NCI-H1105 treated with DMSO at 0.1 percent for 48 hours (cell line): ENCODE measurements around the gene HK1.

Experiments used
- DNase-seq: peaks from one replicate; lab custom pipeline; 2025; lab: John Stamatoyannopoulos, UW

HK1 gene

DNA sequence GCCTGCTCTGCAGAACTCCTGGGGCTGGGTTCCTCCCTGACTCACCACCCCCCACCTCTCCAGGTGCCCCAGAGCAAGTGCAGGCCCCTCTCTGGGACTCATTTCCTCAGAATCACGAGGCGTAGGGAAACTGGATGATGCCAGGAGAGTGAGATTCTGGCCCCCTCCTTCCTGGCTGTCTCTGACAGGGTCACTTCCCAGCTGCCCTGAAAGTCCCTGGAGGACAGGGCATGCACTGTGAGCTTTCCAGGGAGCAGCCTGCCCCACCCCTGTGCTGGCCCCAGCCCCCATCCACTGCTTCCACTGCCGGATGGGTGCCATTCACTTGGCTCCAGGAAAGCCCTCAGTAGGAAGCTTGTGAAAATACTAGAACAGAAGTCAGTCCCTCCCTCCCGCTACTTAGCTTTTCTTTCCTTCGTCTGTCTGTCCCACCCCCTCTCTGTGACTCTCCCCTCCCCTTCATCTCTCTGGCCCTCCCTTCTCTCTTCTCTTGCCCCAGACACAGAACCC lies 128.1 kb downstream of the HK1 start:
- no peak for DNase-seq

DNA sequence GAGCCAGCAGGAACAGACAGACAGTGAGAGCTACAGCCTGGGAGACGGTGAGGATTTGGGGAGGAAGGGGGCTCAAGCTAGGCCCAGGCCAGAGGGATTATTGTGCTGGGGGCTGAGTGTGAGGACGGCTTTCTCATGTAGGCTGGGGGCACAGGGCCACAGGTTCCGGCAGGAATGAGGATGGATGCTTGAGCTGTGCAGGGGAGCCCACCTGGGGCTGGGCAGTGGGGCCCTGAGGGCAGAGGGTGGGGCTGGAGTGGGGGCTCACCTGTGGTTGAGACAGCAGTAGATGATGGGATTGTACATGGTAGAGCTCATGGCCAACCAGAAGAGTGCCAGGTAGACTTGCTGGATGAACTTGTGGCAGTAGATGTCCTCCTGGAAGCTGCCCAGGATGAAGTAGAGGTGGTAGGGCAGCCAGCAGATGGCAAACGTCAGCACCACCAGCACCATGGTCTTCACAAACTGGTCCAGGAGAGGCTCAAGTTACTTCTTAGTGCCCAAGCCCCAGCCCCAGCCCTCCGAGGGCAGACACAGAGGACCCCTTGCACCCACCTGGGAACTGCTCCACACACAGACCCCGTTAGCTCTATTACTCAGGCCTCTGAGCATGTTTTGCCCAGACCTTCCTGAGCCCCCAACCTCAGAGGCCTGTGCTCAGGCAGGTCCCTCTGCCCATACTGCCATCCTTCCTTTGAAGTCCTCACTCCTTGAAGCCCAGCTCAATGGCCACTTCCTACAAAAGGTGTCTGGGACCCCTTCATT lies 128.7 kb downstream of the HK1 start:
- no peak for DNase-seq

DNA sequence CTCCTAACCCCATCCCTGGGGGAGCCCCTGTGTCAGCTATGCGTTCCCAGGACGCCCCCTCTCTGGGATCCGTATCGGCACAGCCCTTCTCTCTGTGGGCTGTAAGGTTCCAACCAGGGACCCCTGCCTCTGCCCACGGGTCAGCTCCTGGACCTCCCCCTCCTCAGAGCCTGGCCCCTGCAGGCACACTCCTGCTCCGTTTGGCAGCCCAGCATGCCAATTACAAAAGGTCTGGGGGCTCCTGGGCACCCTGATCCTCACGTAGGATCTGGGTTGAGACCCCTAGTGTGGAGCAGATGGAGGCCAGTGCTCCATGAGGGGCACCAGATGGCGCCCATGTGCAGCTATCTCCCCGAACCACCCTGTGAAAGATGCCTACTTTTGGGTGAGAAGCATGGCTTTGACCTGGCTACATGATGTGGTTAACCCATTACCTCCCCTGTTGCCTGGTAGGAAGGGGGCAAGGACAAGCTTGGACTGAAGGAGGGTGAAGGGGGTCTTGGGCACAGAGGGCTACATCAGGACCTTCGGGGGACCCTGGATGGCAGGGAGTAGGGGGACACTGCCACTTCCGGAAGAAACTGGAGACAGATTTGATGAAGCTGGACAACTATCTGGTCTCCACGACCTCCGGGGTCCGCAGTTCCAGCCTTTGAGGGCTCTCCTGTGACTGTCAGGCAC lies 129.5 kb downstream of the HK1 start:
- peak; percentile 4 for DNase-seq

DNA sequence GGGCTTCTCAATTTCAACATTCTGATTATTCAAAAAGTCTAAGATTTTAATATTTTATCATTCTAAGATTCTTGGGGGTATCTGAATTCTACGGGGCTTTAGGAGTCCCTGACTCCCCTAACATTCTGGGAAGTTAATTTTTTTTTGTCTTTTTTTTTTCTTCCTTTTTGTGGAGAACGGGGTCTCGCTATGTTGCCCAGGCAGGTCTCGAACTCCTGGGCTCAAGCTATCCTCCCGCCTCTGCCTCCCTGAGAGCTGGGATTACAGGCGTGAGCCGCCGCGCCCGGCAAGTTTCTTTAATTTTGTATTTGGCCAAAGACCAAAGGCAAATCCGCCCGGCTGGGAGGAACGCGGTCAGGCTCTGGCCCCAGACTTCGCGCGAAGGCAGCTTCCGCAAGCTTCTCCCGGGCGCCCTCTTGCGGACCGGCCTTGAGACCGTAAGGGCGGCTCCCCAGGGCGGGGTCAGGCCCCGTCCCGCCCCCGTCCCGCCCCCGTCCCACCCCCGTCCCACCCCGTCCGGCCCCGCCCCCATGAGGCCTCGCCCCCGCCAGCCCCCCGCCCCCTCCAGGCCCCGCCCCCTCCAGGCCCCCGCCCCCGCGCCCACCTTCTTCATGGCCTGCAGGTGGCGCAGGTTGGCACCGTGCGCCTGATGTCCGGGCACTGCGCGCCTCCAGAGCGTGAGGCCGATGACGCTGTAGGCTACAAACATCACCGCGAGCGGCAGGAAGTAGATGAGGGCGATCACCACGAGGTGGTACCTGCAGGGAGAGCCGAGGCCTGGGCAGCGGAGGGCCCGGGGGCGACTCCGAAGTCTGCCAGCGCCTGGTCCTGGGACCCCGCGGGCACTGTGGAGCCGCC lies 130.3 kb downstream of the HK1 start:
- DNase-seq, result peak; percentile 78

DNA sequence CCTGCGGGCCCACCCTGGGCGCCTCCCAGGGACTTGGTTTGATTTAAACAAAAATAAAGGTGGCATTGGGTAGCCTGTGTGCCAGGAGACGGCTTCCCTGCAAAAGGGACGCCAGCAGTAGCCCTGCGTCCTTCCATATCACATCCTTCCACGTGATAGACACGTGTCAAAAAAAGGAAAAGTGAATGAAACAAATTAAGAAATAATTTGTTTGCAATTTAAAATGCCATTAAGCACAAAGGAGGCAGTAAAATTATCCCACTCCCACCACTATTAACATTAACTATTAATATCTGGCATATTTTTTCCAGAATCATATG lies 130.8 kb downstream of the HK1 start:
- DNase-seq, result no peak

DNA sequence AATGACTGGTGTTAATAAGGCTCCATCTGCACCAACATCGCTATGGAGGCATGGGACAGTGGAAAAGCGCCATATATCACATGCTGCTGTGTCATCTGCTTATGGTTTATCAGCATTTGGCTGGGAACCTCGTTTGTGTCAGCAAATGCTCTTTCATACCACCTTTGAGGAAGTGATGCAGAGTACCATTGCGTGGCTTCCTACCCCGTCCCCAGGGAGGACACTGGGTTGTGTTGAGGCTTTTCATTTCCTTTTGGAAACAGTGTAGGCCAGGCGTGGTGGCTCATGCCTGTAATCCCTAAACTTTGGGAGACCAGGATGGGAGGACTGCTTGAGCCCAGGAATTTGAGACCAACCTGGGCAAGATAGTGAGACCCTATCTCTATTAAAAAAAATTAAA lies 131.7 kb downstream of the HK1 start:
- DNase-seq, result no peak

DNA sequence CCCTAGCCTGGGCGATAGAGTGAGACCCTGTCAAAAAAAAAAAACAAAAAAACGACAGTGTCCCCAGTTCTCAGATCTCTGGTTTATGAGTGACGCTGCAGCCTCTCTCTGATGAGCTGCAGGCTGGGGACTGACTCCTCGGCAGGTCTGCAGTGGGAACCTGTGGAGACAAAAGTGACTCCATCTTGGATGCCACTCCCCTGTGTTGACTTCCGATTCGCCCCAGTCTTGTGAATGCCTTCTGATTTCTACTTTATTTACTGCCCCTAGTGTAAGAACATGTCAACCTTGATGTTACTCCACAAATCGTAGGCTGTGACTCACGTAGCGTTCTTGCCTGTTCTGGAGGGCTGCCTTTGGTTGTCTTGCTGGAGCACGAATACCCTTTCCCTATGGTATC lies 132.2 kb downstream of the HK1 start:
- DNase-seq, result no peak

DNA sequence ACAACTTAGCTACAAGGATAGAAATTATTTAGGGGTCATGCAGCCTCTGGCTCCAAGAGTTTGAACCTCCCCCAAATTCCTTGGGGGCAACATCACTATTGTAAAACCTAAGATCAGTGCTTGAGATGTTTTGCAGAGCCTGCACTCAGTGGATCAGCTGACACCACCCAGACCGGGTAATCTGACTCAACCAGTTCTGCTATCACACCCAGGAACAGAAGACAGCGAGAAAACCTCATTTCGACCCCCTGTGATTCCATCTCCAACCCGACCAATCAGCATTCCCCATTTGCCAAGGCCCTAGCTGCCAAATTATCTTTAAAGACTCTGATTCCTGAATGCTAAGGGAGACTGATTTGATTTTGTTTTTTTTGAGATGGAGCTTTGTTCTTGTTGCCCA lies 133.2 kb downstream of the HK1 start:
- no peak for DNase-seq

DNA sequence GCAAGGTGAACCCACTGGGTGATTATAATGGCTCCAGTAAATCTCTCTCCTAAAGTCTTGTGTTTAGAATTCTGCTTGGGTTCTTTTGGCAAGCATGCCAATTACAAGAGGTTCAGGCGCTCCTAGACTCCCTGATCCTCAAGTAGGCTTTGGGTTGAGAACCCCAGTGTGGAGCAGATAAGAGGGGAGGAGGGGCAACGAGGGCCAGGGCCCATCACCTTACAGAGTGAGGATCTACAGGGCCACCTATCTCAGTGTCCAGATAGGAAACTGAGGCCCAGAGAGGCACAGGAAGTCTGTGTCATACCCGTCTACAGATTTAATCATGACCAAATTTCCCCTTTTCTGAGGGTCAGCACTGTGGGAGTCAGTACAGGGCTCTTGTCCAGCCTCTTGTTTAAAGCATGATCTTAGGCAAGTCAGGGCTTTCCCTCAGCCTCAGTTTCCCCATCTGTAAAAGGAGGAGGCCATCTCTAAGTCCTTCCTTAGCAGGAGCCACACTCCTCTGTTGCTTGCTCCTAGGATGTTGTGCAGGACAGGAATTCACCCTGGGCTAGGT lies 134.0 kb downstream of the HK1 start:
- DNase-seq, result no peak

DNA sequence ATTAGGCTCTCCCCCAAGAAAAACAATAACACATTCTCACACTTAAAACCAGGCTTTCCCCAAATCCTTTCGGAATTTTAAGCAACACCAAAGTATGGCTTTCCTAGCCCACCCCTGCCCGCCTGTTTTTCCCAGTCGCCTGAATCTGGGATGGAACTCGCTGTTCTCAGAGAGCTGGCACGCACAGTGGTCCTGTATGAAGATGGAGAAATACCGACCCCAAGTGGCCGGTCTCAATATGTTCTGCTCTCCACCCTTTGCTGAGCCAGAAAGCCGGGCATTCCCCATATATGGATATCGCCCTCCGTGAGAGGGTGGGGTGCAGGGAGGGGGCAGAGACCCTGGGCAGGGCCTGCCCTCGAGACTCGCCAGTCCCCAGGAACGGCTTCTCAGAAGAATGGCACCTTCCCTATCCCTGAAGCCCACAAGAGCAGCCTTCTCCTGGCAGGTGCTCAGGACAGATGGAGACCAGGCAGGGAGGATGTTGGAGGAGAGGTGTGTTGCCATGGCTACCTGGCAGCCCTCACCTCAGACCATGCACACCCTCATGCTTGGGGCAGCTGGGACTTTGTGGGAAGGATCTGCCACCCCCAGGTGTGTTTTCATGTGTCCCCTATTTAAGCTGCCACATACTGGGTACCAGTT lies 135.0 kb downstream of the HK1 start:
- peak; percentile 36 for DNase-seq

DNA sequence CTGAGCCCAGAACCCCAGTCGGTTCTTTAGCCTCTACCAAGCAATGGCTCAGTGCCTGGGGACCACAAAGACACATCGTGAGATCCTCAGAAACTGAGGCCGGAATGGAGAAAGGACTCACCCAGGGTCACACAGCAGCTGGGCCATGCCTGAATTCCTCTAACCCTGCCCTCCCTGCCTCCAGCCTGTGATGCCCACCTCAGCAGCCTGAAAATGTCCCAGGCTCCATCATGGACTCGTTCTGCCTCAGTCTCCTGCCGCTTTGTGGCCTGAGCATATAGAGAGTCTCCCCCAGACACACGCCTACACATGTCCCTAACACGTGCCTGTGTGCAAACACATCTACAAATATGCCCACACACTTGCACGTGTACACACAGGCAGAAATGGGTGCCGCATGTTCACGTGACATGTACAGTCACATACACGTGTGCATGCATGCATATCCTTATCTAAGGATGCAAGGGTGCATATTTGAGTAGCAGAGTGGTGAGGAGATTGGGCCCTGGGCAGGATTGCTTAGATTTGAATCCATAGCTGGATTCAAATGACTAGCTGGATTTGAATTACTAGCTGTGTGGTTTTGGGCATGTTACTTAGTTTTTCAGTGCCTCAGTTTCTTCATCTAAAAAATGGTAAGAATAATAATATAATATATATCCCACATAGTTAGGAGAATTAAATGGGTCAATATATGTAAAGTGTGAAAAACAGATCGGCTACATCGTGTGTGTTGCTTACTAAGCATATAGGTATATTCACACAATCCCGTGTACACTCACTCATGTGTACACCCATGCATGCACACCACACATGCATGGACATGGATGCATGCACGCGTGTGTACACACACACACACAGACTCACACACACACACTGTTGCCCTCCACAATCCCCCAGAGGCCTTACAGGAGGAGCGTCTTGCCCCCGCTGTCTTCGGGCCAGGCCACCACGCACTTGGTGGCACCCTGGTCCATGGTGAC lies 136.0 kb downstream of the HK1 start:
- DNase-seq, result no peak

DNA sequence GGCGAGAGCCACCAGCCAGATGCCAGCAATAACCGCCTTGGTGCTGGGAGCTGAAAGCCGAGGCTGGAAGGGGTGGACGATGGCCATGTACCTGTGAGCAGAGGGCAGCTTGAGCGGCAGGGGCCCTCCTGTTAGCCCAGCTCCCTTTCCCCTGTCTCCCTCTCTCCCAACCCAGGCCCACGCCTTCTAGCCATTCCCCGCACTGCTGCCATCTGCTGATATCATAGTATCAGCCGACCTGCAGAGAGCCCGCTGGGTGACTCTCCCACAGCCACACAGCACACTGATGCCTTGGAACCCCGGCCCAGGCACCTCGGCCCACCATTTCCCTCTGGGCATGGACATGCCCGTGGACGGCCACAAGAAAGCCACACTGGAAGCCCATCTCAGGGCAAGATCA lies 136.8 kb downstream of the HK1 start:
- no peak for DNase-seq

DNA sequence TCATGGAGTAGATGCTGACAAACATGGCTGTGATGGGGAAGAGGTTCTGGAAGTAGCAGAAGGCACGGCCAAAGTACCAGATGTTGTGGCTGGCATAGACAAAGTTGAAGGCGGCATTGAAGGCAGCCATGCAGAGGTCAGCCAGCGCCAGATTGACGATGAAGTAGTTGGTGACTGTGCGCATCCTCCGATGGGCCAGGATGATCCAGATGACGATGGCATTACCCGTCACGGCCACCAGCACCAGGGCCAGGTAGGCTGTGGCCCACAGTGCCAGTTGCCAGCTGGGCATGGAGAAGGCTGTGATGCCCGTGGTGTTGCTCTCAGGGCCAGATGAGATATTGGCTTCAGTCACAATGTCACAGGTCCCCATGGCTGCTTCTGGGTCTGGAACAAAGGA lies 137.7 kb downstream of the HK1 start:
- DNase-seq, result no peak

DNA sequence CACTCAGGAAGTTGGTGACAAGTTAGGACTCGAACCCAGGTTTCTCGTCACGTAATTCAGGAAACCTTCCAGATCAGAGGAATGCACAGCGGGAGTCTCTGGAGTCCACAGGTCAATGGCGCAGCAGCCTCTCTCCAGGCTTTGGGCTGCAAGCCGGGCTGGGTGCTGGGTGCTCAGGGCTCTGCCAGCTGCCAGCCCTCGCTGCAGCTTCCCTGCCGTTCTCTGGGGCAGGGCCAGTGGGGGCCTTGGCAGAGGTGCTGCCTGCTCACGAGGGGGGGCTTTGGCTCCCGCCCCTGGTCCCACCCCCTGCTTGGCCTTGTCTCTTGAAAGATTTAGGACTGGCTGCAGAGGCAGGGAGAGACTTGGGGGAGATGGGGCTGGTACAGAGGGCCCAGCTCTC lies 138.4 kb downstream of the HK1 start, which contains the start of gene TACR2:
TACR2 (minus strand) TSS at position 224 of the 400 bp plus-strand sequence. CDS start 595 bp downstream, outside the sequence.
- no peak for DNase-seq

DNA sequence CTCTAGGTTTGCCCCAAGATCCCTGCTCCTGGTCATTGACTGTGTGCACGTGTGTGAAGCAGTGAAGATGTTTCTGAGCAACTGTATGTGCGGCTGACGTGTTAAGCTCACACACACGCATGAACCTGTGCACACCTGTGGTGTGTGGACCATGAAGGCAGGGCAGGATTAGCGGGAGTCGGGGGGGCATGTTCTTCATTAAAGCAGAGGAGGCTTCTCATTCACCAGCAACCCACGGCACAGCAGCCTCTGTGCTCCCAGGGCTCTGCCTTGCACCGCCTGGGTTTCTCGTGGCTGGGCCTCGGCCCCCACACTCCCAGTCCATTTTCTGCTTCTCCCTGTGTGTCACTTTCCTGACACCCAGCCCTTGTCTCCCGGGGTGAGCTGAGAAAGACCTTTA lies 139.2 kb downstream of the HK1 start:
- no peak for DNase-seq

DNA sequence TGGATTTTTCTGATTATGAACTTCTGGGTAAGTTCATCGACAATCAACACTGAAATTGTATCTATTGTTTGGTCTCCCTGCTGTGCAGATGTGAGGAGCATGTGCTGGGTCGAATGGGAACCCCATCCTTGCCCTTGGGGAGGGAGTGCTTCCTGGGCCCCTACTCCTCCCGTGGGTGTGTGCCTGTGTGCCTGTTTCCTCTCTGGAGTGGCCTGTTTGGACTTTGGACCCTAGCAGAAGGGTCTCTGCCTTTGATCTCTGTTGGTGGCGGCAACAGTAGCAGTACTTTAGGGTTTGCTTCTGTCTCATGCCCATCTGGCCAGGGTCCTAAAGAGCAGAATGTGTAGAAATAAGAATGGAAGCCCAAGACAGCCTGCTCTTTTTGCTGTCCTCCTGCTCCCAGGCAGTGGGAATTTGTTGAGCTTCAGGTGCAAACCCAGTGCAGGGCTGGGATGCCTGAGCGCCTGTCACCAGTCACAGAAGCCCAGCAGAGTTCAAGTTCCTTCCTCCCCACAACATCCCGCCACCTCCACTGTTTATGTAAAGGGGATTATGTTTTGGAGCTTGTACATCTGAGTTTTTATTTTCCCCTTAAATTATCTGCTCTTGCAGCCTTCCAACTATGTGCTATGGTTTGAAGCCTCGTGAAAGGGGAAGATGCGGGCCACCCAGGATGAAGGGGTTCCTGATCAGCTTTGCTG lies 139.9 kb downstream of the HK1 start:
- no peak for DNase-seq

DNA sequence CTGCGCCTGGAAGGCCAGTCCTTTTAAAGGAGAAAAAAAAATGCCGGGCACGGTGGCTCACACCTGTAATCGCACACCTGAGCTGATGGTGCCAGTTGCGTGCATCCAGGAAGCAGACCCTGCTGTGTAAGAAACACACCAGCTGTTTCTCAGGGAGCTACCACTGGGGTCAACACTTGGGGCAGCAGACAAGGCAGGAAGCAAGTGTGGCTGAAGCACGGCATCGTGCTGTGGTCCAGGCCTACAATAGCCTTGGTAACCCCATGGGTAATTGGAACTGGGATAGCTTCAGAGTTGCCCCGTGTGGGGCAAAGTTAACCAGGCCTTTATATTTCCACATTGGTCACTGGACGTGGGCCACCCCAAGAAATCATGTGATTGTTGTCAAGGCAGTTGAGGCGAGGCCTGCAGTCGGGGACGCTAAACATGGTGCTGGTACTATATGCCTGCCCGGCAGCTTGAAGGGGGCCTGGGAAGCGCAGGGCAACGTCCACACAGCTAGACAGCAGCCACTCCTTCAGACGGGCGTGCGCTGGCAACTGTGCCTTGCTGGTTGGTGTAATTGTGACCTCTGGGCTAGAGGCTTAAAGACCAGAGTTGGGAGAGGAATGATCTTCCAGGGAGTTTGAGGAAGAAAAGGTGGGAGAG lies 140.9 kb downstream of the HK1 start:
- no peak for DNase-seq

DNA sequence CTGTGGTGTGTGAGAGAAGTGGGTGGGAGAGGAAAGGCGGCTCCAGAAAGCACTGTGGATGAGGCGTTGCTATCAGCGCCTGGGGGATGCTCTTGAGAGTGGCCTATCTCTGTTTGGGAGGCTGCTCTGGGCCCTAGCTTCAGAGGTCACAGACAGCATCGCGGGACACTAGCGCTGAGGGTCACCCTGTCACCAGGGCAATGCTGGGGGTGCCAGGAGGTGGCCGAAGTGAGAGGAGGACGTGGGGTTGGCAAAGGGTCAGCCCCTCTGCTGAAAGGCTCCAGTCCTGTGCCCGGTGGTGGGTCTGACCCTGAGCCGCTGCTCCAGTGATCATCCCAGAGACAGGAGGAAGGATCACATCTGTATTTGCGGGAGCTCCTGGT lies 141.4 kb downstream of the HK1 start:
- no peak for DNase-seq

DNA sequence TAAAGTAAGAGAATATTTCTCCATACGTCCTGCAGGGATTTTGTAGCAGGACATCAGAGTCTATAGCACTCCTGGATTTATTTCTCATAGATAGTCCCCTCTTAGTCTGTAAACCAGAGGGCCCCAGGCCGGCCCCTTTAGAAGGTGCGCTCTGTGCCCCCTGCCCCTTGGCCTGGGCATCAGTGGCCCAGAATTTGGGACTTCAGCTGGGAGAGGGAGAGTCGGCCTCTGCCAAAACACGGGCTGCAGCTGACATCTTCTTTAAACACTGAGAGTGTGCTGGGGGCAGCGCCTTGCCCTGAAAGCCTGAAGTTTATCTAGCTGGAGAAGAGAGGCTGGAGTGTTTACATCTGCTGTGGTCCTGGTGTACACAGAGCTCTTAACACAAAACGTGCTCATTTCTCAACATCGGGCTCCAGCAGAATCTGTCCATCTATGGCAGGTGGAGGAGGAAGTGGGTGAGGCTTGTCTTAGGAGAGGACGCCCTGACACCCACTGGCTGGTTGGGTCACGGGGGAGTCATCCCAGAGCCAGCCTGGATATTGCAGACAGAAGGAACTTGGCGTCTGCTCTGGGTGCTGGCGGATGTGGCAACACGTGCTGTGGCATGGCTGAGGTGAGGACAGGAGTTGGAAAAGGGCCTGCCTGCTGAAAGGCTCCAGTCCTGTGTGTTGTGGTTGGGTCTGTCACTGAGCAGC lies 143.5 kb downstream of the HK1 start:
- no peak for DNase-seq
